HG03432 (cell line): ENCODE results near the gene TRIO.

Experiments used
- ATAC-seq: cut with Tn5 transposase; IDR thresholded peaks from one replicate; pipeline ENCODE4 v1.9.1; 2021; ENCODE audit warnings: mild to moderate bottlenecking, moderate library complexity; ENCODE audit not compliant: unreplicated experiment

Gene TRIO

GRCh38 chr5:14310901-14311300 lies 167.8 kb downstream of the TRIO start:
- no peak for ATAC-seq

GRCh38 chr5:14313986-14314690 lies 171.0 kb downstream of the TRIO start:
- ATAC-seq = no peak

GRCh38 chr5:14316471-14316870 lies 173.3 kb downstream of the TRIO start:
- no peak for ATAC-seq

GRCh38 chr5:14319102-14319501 lies 176.0 kb downstream of the TRIO start:
- no peak for ATAC-seq

- ATAC-seq = no peak
Measured at GRCh38 chr5:14321936-14322335, 178.8 kb downstream of the TRIO start.

GRCh38 chr5:14322437-14323187 lies 179.5 kb downstream of the TRIO start:
- ATAC-seq = no peak

- ATAC-seq = no peak
Measured at GRCh38 chr5:14323466-14323865, 180.3 kb downstream of the TRIO start.

GRCh38 chr5:14325369-14325768 lies 182.2 kb downstream of the TRIO start:
- ATAC-seq = no peak

GRCh38 chr5:14326035-14326903 lies 183.1 kb downstream of the TRIO start:
- ATAC-seq = no peak

GRCh38 chr5:14327624-14328023 lies 184.5 kb downstream of the TRIO start:
- ATAC-seq = no peak

- no peak for ATAC-seq
Measured at GRCh38 chr5:14328144-14328543, 185.0 kb downstream of the TRIO start.

- ATAC-seq = no peak
Measured at GRCh38 chr5:14330291-14330690, 187.1 kb downstream of the TRIO start.

- no peak for ATAC-seq
Measured at GRCh38 chr5:14330729-14331385, 187.7 kb downstream of the TRIO start.

- peak; percentile 64 for ATAC-seq
Measured at GRCh38 chr5:14331386-14331781, 188.2 kb downstream of the TRIO start.

GRCh38 chr5:14332038-14332631 lies 189.0 kb downstream of the TRIO start:
- no peak for ATAC-seq

GRCh38 chr5:14332746-14333145 lies 189.6 kb downstream of the TRIO start:
- no peak for ATAC-seq

GRCh38 chr5:14337593-14337992 lies 194.5 kb downstream of the TRIO start:
- ATAC-seq = no peak

- ATAC-seq = no peak
Measured at GRCh38 chr5:14339468-14339867, 196.3 kb downstream of the TRIO start.

- ATAC-seq = peak; percentile 19
Measured at GRCh38 chr5:14341571-14342230, 198.6 kb downstream of the TRIO start.

GRCh38 chr5:14342306-14342705 lies 199.2 kb downstream of the TRIO start:
- peak; percentile 99 for ATAC-seq
